H7 (cell line): ENCODE measurements around the gene FAM120A. TPM values are rescaled to one million over a fixed set of nuclear protein-coding genes. Genes with fewer than 3 reads are reported as not detected.
"Not testable (repeated sequence)": the region's sequence is repeated elsewhere in the genome, so short reads cannot be mapped to it uniquely, and the experiment has no call there.

Experiments
- DNase-seq: peaks from one replicate; pipeline ENCODE4 v3.0.0; 2012
- H3K27me3 ChIP-seq: 2 replicates; pipeline ENCODE4 v1.6.0; 2011; ENCODE audit warnings: mild to moderate bottlenecking, low read length; ENCODE audit not compliant: control insufficient read depth, insufficient read depth
- H3K36me3 ChIP-seq: replicated peaks from 2 replicates; pipeline ENCODE4 v1.5.1; 2011; ENCODE audit warnings: low read length; ENCODE audit not compliant: control insufficient read depth, insufficient read depth
- H3K4me3 ChIP-seq: 2 replicates; pipeline ENCODE4 v1.5.1; 2011; ENCODE audit warnings: low read depth, mild to moderate bottlenecking, control low read depth, low read length, moderate library complexity; ENCODE audit not compliant: insufficient read depth
- total RNA-seq: library from RNA; depleted of rRNA; stranded (reverse); fragments of >200 nt; shearing (Covaris generic); gene quantifications from 2 replicates; pipeline ENCODE4 v1.2.3, GENCODE V29; 2014

The FAM120A gene
- total RNA-seq, 1 experiment from 2014 or later = 41.6 TPM

GRCh38 chr9:93503381-93503780, 51.9 kb downstream of the FAM120A start:
- H3K4me3 ChIP-seq = no peak overlapping the region
- no peaks in the 10 kb centered on the region for H3K27me3 ChIP-seq
- H3K36me3 ChIP-seq = peaks cover 13% of the 10 kb centered on the region
- DNase-seq = no peak

- no peak for DNase-seq
Measured at GRCh38 chr9:93505541-93506132, 54.2 kb downstream of the FAM120A start.

GRCh38 chr9:93507768-93508167, 56.3 kb downstream of the FAM120A start:
- H3K4me3 ChIP-seq = no peak overlapping the region
- no peaks in the 10 kb centered on the region for H3K27me3 ChIP-seq
- DNase-seq = no peak

More at GRCh38 chr9:93505541-93506132, 54.2 kb downstream of the FAM120A start:
- H3K36me3 ChIP-seq = peaks cover 3% of the 10 kb centered on the region
- H3K27me3 ChIP-seq = no peaks in the 10 kb centered on the region
- H3K4me3 ChIP-seq = no peak overlapping the region

GRCh38 chr9:93508207-93508606, 56.7 kb downstream of the FAM120A start:
- Histone ChIP-seq H3K27me3 (no peaks in the 10 kb centered on the region), H3K4me3 (no peak overlapping the region), H3K36me3 (peaks cover 2% of the 10 kb centered on the region; the same call in 1 of the 2 replicates)
- DNase-seq = no peak

More at GRCh38 chr9:93507768-93508167, 56.3 kb downstream of the FAM120A start:
- peaks cover 2% of the 10 kb centered on the region; the same call in 1 of the 2 replicates for H3K36me3 ChIP-seq

- peak; percentile 47 for DNase-seq
- Histone ChIP-seq H3K4me3 (no peak overlapping the region), H3K36me3 (peaks cover 2% of the 10 kb centered on the region; the same call in 1 of the 2 replicates), H3K27me3 (no peaks in the 10 kb centered on the region)
Measured at GRCh38 chr9:93509084-93509483, 57.6 kb downstream of the FAM120A start.

GRCh38 chr9:93510041-93510440, 58.6 kb downstream of the FAM120A start:
- no peak overlapping the region for H3K4me3 ChIP-seq
- no peak for DNase-seq
- H3K27me3 ChIP-seq = no peaks in the 10 kb centered on the region
- no peaks in the 10 kb centered on the region; the same call in 1 of the 2 replicates for H3K36me3 ChIP-seq

GRCh38 chr9:93511228-93511627, 59.7 kb downstream of the FAM120A start:
- not testable (repeated sequence) for H3K27me3 ChIP-seq, DNase-seq, H3K4me3 ChIP-seq, H3K36me3 ChIP-seq

GRCh38 chr9:93512170-93512812, 60.8 kb downstream of the FAM120A start:
- not testable (repeated sequence) for H3K4me3 ChIP-seq, H3K36me3 ChIP-seq, H3K27me3 ChIP-seq, DNase-seq

- Histone ChIP-seq H3K4me3 (no peak overlapping the region), H3K27me3 (no peaks in the 10 kb centered on the region), H3K36me3 (peaks cover under 1% of the 10 kb centered on the region; the same call in 1 of the 2 replicates)
- DNase-seq = no peak
Measured at GRCh38 chr9:93513606-93514005, 62.1 kb downstream of the FAM120A start.

- peaks cover 1% of the 10 kb centered on the region for H3K36me3 ChIP-seq
- no peak for DNase-seq
- H3K27me3 ChIP-seq = no peaks in the 10 kb centered on the region
- H3K4me3 ChIP-seq = no peak overlapping the region
Measured at GRCh38 chr9:93517331-93517730, 65.8 kb downstream of the FAM120A start.

GRCh38 chr9:93520523-93520922, 69.0 kb downstream of the FAM120A start:
- H3K4me3 ChIP-seq = no peak overlapping the region
- no peak for DNase-seq
- no peaks in the 10 kb centered on the region for H3K27me3 ChIP-seq
- peaks cover 4% of the 10 kb centered on the region for H3K36me3 ChIP-seq

- no peak overlapping the region for H3K4me3 ChIP-seq
- H3K27me3 ChIP-seq = no peaks in the 10 kb centered on the region
- no peak for DNase-seq
- H3K36me3 ChIP-seq = peaks cover 7% of the 10 kb centered on the region
Measured at GRCh38 chr9:93522736-93523135, 71.3 kb downstream of the FAM120A start.

- H3K4me3 ChIP-seq = no peak overlapping the region
- H3K36me3 ChIP-seq = peaks cover 6% of the 10 kb centered on the region
- DNase-seq = no peak
- H3K27me3 ChIP-seq = no peaks in the 10 kb centered on the region
Measured at GRCh38 chr9:93523518-93524144, 72.1 kb downstream of the FAM120A start.

GRCh38 chr9:93525476-93525875, 74.0 kb downstream of the FAM120A start:
- no peak for DNase-seq
- H3K4me3 ChIP-seq = no peak overlapping the region
- H3K27me3 ChIP-seq = no peaks in the 10 kb centered on the region
- H3K36me3 ChIP-seq = peaks cover 13% of the 10 kb centered on the region

- peaks cover 18% of the 10 kb centered on the region for H3K36me3 ChIP-seq
- no peaks in the 10 kb centered on the region for H3K27me3 ChIP-seq
- no peak for DNase-seq
- H3K4me3 ChIP-seq = no peak overlapping the region
Measured at GRCh38 chr9:93531374-93531773, 79.9 kb downstream of the FAM120A start.
